Esophagus muscularis mucosa (tissue), 4 donors: ENCODE measurements around the gene SPEG.

ENCODE experiments used
- EP300 ChIP-seq: sonication (generic); formaldehyde crosslinking; IDR thresholded peaks from one replicate; pipeline ENCODE4 v1.6.1; 2017; ENCODE audit warnings: antibody characterized with exemption
- POLR2A ChIP-seq: fragments of 450-650 bp; IDR thresholded peaks from one replicate; pipeline ENCODE4 v1.6.1; 2017; ENCODE audit warnings: antibody characterized with exemption, moderate library complexity, mild to moderate bottlenecking, low read depth
- TF ChIP-seq, protein P1 (sequence below), 3 experiments: fragments of 200-600 bp in 2 of 3; fragments of 450-650 bp in 1 of 3; sonication (generic) in 2 of 3; IDR thresholded peaks; one replicate each; pipeline ENCODE4 v1.5.1; 2017 to 2019; ENCODE audit warnings: antibody characterized with exemption in 3 of 3, mild to moderate bottlenecking in 2 of 3, moderate library complexity in 1 of 3

DNA sequence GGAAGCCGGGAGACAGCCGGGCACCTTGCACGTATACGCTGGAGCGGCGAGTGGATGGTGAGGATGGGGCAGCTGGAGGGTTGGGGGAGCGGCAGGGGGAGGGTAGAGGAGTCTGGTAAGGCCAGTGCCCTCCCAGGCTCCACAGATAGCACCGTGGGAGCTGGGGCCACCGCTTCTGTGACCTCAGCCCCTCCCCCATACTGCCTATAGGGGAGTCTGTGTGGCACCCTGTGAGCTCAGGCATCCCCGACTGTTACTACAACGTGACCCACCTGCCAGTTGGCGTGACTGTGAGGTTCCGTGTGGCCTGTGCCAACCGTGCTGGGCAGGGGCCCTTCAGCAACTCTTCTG is 54.2 kb downstream of the SPEG start:
- TF ChIP-seq, protein P1, sequence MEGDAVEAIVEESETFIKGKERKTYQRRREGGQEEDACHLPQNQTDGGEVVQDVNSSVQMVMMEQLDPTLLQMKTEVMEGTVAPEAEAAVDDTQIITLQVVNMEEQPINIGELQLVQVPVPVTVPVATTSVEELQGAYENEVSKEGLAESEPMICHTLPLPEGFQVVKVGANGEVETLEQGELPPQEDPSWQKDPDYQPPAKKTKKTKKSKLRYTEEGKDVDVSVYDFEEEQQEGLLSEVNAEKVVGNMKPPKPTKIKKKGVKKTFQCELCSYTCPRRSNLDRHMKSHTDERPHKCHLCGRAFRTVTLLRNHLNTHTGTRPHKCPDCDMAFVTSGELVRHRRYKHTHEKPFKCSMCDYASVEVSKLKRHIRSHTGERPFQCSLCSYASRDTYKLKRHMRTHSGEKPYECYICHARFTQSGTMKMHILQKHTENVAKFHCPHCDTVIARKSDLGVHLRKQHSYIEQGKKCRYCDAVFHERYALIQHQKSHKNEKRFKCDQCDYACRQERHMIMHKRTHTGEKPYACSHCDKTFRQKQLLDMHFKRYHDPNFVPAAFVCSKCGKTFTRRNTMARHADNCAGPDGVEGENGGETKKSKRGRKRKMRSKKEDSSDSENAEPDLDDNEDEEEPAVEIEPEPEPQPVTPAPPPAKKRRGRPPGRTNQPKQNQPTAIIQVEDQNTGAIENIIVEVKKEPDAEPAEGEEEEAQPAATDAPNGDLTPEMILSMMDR (IDR thresholded peaks at IDR 0.05) = no peak
- TF ChIP-seq POLR2A (no peak), EP300 (no peak)
